Activated T-cell treated with anti-CD3 and anti-CD28 coated beads, Interleukin-2, amount 50 U/mL, for 24 hours (primary cell): ENCODE results near the gene GLMP.

Experiments
- DNase-seq: peaks from one replicate; pipeline ENCODE4 v3.0.0-alpha.2; 2020
- H3K27ac Mint-ChIP-seq: 2 replicates; pipeline ENCODE4 v1.8.0; 2020; ENCODE audit warnings: mild to moderate bottlenecking, mixed read lengths
- H3K27me3 Mint-ChIP-seq: 2 replicates; pipeline ENCODE4 v1.8.0; 2020; ENCODE audit warnings: mixed read lengths
- H3K36me3 Mint-ChIP-seq: 2 replicates; pipeline ENCODE4 v1.8.0; 2020; ENCODE audit warnings: low read depth, mixed read lengths
- H3K4me1 Mint-ChIP-seq: 2 replicates; pipeline ENCODE4 v1.8.0; 2020; ENCODE audit warnings: low read depth, mixed read lengths
- H3K4me3 Mint-ChIP-seq: 2 replicates; pipeline ENCODE4 v1.8.0; 2020; ENCODE audit warnings: mild to moderate bottlenecking, moderate library complexity, mixed read lengths
- H3K9me3 Mint-ChIP-seq: 2 replicates; pipeline ENCODE4 v1.8.0; 2020; ENCODE audit warnings: mixed read lengths

Gene GLMP

DNA sequence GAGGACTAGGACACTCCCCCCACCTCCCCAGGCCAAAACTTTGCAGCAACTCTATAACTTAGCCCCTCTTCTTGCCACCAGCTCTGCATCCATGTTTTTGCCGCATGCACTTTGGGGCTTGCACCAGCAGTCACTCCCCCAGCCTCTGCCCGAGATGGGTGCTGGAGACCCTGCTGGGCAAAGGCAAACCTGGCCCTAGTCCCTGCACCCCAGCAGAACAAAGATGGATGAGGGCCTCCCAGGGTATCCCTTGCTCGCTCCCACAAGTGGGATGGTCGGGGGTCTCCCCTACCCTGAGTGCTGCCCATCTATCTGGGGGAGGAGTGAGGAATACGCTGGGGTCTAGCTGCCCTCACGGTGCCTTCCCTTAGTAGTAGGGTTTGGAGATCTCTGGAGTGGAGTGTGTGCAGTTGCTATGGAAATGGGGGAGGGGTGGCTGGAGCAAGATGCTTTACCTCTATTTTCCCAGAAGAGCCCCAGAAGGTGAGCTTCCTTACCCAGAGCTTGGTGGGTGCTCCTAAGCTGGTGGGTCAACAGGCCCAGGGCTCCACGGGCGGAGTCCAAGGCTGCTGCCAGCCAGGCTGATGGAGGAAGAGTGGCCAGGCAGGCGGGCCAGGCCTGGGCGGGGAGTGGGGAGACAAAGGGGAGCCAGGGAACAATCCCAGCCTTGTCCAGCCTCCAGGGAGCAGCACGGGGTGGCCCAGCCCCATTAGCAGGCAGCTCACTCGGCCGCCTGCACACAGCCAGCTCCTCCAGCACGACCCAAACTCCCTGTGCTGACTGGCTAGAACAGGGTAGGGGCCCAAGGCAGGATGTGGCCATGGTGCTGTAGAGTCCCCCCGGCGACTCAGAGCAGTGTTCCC is 47.8 kb downstream of the GLMP start, which contains the start of gene PAQR6:
TSS of gene PAQR6 (minus strand) at position 597 of the 863 bp plus-strand sequence. CDS start 1,325 bp downstream, outside the sequence.
- DNase-seq = peak; percentile 44
- H3K9me3 Mint-ChIP-seq = no peaks in the 10 kb centered on the region
- no peaks in the 10 kb centered on the region for H3K27me3 Mint-ChIP-seq
- H3K4me3 Mint-ChIP-seq = no peak within 1 kb of the TSS
- H3K4me1 Mint-ChIP-seq = peaks cover 22% of the 10 kb centered on the region
- H3K36me3 Mint-ChIP-seq = peaks cover 51% of the 10 kb centered on the region
- peak within 1 kb of the TSS; percentile 74 for H3K27ac Mint-ChIP-seq

DNA sequence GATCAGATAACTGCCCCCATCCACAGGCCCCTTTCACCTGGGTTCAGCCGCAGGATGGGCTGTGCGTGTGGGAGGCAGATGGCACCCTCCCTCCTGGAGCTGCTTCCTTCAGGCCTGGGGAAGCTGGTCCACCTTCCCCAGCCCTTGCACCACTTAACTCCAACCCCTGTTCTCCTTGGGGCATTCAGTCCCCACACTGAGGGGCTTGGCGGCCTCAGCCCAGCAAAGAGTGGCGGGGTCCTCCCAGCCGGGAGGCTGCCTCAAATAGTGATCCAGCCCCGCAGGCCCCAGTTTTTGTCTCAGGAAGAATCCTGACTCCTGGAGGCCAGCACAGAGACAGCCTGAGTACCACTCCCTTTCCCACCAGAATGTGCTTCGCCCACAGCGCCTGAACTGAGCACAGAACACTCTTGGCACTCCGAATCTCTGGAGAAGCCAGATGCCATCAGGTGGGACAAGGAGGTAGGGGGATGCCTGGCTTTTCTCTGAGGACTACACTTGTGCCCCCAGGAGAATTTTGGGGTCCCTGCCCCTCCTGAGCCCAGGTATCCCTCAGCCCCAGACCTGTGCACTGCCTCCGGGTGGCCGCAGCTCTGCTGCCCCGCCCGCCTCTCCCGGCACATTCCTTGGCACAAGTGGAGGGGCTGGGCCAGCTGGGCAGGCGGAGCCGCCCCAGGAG is 48.6 kb downstream of the GLMP start:
- peaks cover 22% of the 10 kb centered on the region for H3K4me1 Mint-ChIP-seq
- no peak overlapping the region for H3K4me3 Mint-ChIP-seq
- peak overlapping the region; percentile 37 for H3K27ac Mint-ChIP-seq
- DNase-seq = peak; percentile 46
- H3K36me3 Mint-ChIP-seq = peaks cover 46% of the 10 kb centered on the region
- H3K27me3 Mint-ChIP-seq = no peaks in the 10 kb centered on the region
- no peaks in the 10 kb centered on the region for H3K9me3 Mint-ChIP-seq

DNA sequence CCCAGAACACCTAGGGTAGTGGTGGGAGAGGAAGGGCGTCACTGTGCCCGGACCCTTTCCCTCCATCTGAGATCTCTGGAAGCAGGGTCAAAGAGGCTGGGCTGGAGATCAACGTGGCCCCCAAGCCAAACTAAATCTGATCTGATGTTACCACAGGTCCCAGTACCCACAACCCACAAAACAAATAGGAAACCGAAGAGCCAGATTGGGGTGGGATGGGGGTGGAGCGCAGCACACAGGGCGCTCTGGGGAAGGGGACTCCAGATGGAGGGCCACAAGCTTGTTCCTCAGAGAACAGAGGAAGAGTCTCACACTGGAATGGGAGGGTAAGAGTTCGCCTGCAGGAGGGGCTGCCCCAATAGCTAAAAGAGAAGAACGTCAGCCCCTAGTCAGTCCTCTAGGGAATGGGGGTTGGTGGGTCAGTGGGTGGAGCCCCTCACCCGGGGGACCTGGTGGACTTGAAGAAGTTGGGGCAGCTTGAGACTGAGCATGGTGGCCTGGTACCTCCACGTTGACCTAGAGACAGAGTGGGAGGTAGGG is 49.2 kb downstream of the GLMP start:
- no peak overlapping the region for H3K4me3 Mint-ChIP-seq

DNA sequence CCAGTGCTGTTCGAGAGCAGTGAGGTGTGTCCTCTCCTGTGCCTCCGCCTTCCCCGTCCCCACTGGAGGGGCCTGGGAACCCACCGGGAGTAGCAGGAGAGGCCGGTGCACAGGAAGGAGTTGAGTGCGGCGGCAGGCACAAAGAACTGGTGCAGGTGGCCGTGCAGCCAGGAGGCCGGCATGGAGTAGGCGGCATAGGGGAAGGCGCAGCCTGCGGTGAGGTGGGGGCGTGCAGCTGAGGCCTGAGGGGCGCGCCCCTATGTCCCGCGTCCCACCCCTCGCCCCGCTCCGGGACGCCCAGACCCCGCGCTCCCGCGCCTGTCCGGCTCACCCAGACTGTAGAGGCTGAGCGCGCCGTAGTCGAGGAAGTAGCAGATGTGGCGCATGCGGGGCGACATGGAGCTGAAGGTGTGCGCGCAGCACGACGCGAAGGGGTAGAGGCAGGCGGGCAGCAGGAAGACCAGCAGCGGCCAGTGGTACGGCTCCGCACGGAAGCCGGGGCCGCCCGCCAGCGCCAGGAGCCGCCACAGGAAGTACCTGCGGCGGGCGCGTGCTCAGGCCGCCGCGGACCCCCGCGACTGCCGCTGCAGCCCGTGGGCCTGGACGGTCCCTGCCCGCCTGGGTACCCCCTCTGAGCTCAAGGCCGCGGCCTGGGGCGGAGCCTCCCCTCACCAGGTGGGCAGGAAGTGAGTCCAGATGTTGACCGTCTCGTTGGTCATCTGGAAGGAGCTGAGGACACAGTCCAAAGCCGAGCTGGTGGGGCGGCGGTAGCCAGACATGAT is 49.8 kb downstream of the GLMP start:
- Mint-ChIP-seq H3K4me3 (peak overlapping the region; percentile 63), H3K9me3 (no peaks in the 10 kb centered on the region), H3K4me1 (peaks cover 22% of the 10 kb centered on the region), H3K36me3 (peaks cover 45% of the 10 kb centered on the region), H3K27me3 (no peaks in the 10 kb centered on the region), H3K27ac (peak overlapping the region; percentile 86)
- DNase-seq = peak; percentile 69

More for the DNA sequence above, 49.2 kb downstream of the GLMP start:
- Mint-ChIP-seq H3K36me3 (peaks cover 46% of the 10 kb centered on the region), H3K4me1 (peaks cover 22% of the 10 kb centered on the region), H3K27ac (peak overlapping the region; percentile 8), H3K9me3 (no peaks in the 10 kb centered on the region), H3K27me3 (no peaks in the 10 kb centered on the region)
- DNase-seq = peak; percentile 47

DNA sequence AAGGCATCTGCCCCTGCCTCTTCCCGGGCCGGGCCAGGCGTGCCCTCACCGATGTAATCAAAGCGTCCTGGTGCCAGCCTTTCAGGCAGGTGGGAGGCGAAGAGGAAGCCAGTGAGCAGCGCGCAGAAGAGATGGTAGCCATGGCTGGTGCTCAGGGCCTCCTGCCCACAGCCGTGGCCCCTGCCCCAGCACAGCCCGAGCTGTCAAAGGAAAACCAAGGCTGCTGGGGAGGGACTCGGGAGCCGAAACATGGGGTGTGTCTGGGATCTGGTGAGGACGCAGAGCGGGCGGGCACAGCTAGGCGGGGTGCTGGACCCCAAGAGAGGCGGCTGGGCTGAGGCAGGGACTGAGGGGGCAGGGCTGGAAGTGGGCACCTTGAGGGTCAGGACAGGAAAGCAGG is 50.8 kb downstream of the GLMP start:
- Mint-ChIP-seq H3K27me3 (no peaks in the 10 kb centered on the region), H3K4me1 (peaks cover 22% of the 10 kb centered on the region), H3K27ac (peak overlapping the region; percentile 86), H3K4me3 (peak overlapping the region; percentile 63), H3K36me3 (peaks cover 43% of the 10 kb centered on the region), H3K9me3 (no peaks in the 10 kb centered on the region)
- no peak for DNase-seq

DNA sequence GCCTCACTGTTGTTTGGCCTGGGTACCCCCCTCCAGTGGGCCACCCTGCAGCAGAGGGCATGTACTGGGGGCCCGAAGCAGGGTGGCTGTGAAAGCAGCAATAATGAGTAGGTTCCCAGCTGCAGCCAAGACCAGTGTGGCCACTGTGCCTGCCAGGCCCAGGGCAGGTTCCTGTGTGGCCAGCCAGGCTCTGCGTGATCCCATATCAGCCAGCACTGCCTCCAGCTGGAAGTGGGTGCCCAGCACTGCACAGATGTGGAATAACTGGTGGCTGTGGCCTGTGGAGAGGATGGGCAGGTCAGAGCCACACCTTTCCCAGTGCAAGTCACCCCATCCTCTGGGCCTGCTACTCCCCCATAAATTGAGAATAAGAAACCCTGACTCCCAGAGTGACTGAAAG is 51.4 kb downstream of the GLMP start:
- Mint-ChIP-seq H3K27ac (peak overlapping the region; percentile 65), H3K36me3 (peaks cover 43% of the 10 kb centered on the region), H3K9me3 (no peaks in the 10 kb centered on the region), H3K27me3 (no peaks in the 10 kb centered on the region), H3K4me1 (peaks cover 22% of the 10 kb centered on the region), H3K4me3 (no peak overlapping the region)
- no peak for DNase-seq

DNA sequence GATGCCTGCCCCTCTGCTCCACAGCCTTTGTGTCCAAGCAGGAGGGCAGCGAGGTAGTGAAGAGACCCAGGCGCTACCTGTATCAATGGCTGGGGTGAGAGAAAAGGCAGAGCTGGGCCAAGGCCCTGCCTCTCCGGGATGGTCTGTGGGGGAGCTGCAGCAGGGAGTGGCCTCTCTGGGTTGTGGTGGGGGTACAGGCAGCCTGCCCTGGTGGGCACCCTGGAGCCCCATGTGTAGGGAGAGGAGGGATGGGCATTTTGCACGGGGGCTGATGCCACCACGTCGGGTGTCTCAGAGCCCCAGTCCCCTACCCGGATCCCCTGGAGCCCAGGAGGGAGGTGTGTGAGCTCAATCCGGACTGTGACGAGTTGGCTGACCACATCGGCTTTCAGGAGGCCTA is 52.7 kb downstream of the GLMP start:
- no peaks in the 10 kb centered on the region for H3K9me3 Mint-ChIP-seq
- H3K27me3 Mint-ChIP-seq = no peaks in the 10 kb centered on the region
- H3K27ac Mint-ChIP-seq = peak overlapping the region; percentile 63
- H3K36me3 Mint-ChIP-seq = peaks cover 51% of the 10 kb centered on the region
- DNase-seq = no peak
- peaks cover 29% of the 10 kb centered on the region for H3K4me1 Mint-ChIP-seq
- no peak overlapping the region for H3K4me3 Mint-ChIP-seq
